Testis (tissue), 3 donors: Measurements from ENCODE around the gene AMELY. TPM values are rescaled to one million over a fixed set of nuclear protein-coding genes. Genes with fewer than 3 reads are reported as not detected.

Source experiments
- DNase-seq: peaks from one replicate; pipeline ENCODE4 v3.0.0-alpha.2; 2019
- H3K27ac ChIP-seq, 2 donors: fragments of 200-600 bp; sonication (generic); one replicate each; pipeline ENCODE4 v1.5.1; 2019
- H3K27me3 ChIP-seq: fragments of 200-600 bp; sonication (generic); one replicate; pipeline ENCODE4 v1.5.1; 2019
- H3K36me3 ChIP-seq: fragments of 200-600 bp; sonication (generic); one replicate; pipeline ENCODE4 v1.5.1; 2017; ENCODE audit warnings: low read depth; ENCODE audit errors: missing control alignments
- H3K4me1 ChIP-seq: fragments of 200-600 bp; sonication (generic); one replicate; pipeline ENCODE4 v1.5.1; 2019
- H3K4me3 ChIP-seq, 2 donors: fragments of 200-600 bp; sonication (generic); one replicate each; pipeline ENCODE4 v1.5.1; 2017 to 2019
- H3K9me3 ChIP-seq: fragments of 200-600 bp; sonication (generic); one replicate; pipeline ENCODE4 v1.5.1; 2017
- POLR2A ChIP-seq: fragments of 450-650 bp; IDR thresholded peaks from one replicate; pipeline ENCODE4 v1.6.1; 2017; ENCODE audit warnings: antibody characterized with exemption, mild to moderate bottlenecking, moderate library complexity
- WGBS, 2 donors: methylation state at CpG; one replicate each; pipeline ENCODE4 v1.1.5; 2018; 5-methylcytosine and 5-hydroxymethylcytosine counted together
- intact Hi-C: fragments of 100-400 bp; cut with DNase I; formaldehyde crosslinking; loops from one replicate; pipeline ENCODE4 v1.15.1; 2023; ENCODE audit warnings: low total_unique reads
- polyA plus RNA-seq: library from polyadenylated mRNA; stranded (reverse); fragments of 350-450 nt; fragmentation: Illumina TruSeq; extraction: RNeasy Lipid Tissue Mini Kit (QIAGEN cat#74804); gene quantifications from one replicate; pipeline ENCODE4 v1.2.3, GENCODE V29; 2014; ENCODE audit warnings: low read depth, low replicate concordance; ENCODE audit not compliant: insufficient read depth
- total RNA-seq, 2 donors: library from RNA; depleted of rRNA; stranded (reverse); fragments of >200 nt; gene quantifications; one replicate each; pipeline ENCODE4 v1.2.3, GENCODE V29; 2016
- TF ChIP-seq, protein P1 (sequence below), 3 experiments: fragments of 450-650 bp in 2 of 3; fragments of 200-600 bp in 1 of 3; sonication (generic) in 1 of 3; IDR thresholded peaks; one replicate each; pipeline ENCODE4 v1.5.1; 2016 to 2019; ENCODE audit warnings: antibody characterized with exemption in 3 of 3, mild to moderate bottlenecking in 2 of 3, moderate library complexity in 1 of 3

Gene AMELY
- total and polyA plus RNA-seq, 3 donors from 2014 or later, result not detected

DNA sequence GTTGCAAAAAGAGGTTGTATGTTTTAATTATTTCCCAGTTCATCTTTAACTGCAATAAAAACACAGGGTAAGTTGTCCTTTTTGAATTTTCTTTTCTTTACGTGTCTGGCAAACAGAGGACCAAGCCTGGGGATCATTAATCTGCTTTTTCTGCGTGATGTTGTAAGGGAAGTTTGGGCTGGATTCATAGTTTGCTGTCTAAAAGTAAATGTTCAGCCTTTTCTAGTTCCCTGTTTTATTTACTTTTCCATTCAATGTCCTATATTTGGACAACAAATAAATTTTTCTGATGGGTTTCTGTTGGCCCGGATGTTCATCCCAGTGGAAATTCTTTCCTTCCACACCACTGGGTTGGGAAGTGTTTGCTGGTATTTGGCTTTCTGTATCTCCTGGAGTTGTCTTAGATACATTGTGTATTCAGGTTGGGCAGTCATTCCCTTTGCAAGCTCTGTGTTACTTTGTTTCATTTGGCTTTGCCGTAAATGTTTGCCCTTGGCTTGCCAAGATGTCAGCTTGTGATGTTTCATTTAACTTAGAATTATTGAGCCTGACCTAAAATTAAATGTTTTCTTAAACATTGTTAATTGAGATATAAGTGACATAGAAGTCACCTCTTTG lies 20.3 kb upstream of the AMELY start:
- no peak overlapping the region for H3K4me3 ChIP-seq
- WGBS, 2 donors, result 21 to 32% methylated on average over 4 of the region's 4 CpGs
- intact Hi-C loops, result no loop called here
- no peaks in the 10 kb centered on the region for H3K4me1 ChIP-seq
- TF ChIP-seq, protein P1, sequence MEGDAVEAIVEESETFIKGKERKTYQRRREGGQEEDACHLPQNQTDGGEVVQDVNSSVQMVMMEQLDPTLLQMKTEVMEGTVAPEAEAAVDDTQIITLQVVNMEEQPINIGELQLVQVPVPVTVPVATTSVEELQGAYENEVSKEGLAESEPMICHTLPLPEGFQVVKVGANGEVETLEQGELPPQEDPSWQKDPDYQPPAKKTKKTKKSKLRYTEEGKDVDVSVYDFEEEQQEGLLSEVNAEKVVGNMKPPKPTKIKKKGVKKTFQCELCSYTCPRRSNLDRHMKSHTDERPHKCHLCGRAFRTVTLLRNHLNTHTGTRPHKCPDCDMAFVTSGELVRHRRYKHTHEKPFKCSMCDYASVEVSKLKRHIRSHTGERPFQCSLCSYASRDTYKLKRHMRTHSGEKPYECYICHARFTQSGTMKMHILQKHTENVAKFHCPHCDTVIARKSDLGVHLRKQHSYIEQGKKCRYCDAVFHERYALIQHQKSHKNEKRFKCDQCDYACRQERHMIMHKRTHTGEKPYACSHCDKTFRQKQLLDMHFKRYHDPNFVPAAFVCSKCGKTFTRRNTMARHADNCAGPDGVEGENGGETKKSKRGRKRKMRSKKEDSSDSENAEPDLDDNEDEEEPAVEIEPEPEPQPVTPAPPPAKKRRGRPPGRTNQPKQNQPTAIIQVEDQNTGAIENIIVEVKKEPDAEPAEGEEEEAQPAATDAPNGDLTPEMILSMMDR (IDR thresholded peaks at IDR 0.05), result no peak
- no peak for TF ChIP-seq POLR2A
- no peaks in the 10 kb centered on the region for H3K36me3 ChIP-seq
- peak; percentile 56 for DNase-seq
- H3K9me3 ChIP-seq, result no peaks in the 10 kb centered on the region
- peak overlapping the region in 1 of 2 donors; percentile 59 for H3K27ac ChIP-seq
- no peaks in the 10 kb centered on the region for H3K27me3 ChIP-seq

DNA sequence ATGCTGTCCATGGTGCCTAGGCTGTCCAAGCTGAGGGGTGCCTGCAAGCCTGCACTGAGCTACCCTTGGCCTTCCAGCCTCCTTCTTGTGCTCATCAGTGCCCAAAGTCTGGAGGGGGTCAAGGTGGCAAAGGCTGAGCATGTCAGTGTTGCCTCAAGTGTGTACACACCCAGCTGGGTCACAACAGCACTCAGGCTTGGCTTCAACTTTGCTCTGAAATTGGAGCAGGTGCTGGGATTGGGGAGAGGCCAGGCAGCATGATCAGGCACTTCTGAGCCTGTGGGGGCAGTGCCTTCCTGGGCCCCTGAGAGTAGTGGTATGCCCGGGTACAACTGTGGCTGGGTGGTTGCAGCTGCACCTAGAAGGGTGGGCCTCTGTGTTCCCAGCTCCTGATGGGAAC lies 17.7 kb upstream of the AMELY start:
- no peaks in the 10 kb centered on the region for H3K27me3 ChIP-seq
- no peaks in the 10 kb centered on the region for H3K36me3 ChIP-seq
- H3K4me1 ChIP-seq, result no peaks in the 10 kb centered on the region
- H3K27ac ChIP-seq, result no peak overlapping the region
- H3K9me3 ChIP-seq, result no peaks in the 10 kb centered on the region
- TF ChIP-seq, protein P1 (IDR thresholded peaks at IDR 0.05), result no peak
- TF ChIP-seq POLR2A, result no peak
- intact Hi-C loops, result no loop called here
- H3K4me3 ChIP-seq, result no peak overlapping the region
- 80 to 100% methylated on average over 1 of the region's 1 CpG for WGBS, 2 donors
- DNase-seq, result no peak

DNA sequence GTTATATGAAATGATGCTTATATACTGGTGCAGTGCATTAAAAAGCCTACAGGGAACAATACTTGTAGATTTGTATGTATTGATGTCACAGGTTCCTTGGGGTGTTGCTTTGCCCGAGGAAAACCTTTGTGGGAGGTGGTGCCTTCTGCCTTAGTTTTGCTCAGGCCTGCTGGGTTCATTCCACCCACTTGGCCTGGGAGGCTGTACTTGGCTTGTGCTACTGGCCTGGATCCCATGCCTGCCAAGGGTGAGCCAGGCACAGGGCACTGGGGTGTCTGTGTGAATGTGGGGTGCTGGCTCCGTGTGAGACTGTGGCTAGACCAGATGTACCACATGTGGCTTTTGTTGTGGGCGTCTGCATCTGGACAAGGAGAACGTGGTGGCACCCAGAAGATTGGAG lies 16.7 kb upstream of the AMELY start:
- H3K9me3 ChIP-seq, result no peaks in the 10 kb centered on the region
- 80 to 100% methylated on average over 1 to 3 of the region's 4 CpGs for WGBS, 2 donors
- H3K36me3 ChIP-seq, result no peaks in the 10 kb centered on the region
- H3K4me3 ChIP-seq, result no peak overlapping the region
- H3K27ac ChIP-seq, result no peak overlapping the region
- no peaks in the 10 kb centered on the region for H3K27me3 ChIP-seq
- H3K4me1 ChIP-seq, result no peaks in the 10 kb centered on the region
- TF ChIP-seq, protein P1 (IDR thresholded peaks at IDR 0.05), result no peak
- no peak for TF ChIP-seq POLR2A
- no peak for DNase-seq
- intact Hi-C loops, result no loop called here

DNA sequence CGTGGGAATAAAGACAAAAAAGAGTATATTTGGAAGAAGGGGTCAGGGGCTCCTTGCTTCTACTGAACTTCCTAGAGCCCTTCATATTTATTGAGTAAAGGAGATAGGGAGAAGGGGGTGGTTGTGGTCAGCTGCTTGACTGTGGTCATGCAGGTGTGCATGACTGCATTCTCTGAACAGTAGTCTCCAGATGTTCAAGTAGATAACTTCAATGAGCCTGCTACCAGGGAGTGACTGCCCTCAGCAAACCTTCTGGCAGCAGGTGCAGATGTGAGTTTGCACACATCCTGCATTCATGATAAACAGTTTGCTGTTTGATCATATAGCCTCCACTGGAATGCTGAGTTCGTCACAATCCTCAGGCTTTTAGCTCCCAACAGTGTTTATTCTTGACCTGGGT lies 9.5 kb upstream of the AMELY start:
- WGBS, 2 donors, result 57 to 69% methylated on average over 1 to 2 of the region's 2 CpGs
- intact Hi-C loops, result no loop called here

More for the DNA sequence above, 9.5 kb upstream of the AMELY start:
- Histone ChIP-seq H3K9me3 (no peaks in the 10 kb centered on the region), H3K27me3 (no peaks in the 10 kb centered on the region), H3K4me3 (no peak overlapping the region), H3K36me3 (no peaks in the 10 kb centered on the region), H3K27ac (no peak overlapping the region), H3K4me1 (no peaks in the 10 kb centered on the region)
- no peak for TF ChIP-seq POLR2A
- TF ChIP-seq, protein P1 (IDR thresholded peaks at IDR 0.05), result no peak
- DNase-seq, result no peak
